ENCODE data around the gene MCM3AP.

MCM3AP gene

GRCh38 chr21:46285206-46285661 lies at the start of gene MCM3AP:
TSS of gene MCM3AP (minus strand) at chr21:46285611. CDS start at chr21:46285286, 325 bp downstream.
- peaks cover 26% of the 10 kb centered on the region for H3K9me3 Mint-ChIP-seq
- H3K36me3 Mint-ChIP-seq (ENCODE audit: low read depth): peaks cover 66% of the 10 kb centered on the region
- DNase-seq: no peak
- H3K4me1 Mint-ChIP-seq: peaks cover 60% of the 10 kb centered on the region
- peak within 1 kb of the TSS; percentile 92 for H3K4me3 Mint-ChIP-seq
- H3K27ac Mint-ChIP-seq: peak within 1 kb of the TSS; percentile 98
- no peak for TF ChIP-seq CTCF (IDR thresholded peaks at IDR 0.05)
- H3K27me3 Mint-ChIP-seq (ENCODE audit: low read depth, poor library complexity): no peaks in the 10 kb centered on the region

DNA sequence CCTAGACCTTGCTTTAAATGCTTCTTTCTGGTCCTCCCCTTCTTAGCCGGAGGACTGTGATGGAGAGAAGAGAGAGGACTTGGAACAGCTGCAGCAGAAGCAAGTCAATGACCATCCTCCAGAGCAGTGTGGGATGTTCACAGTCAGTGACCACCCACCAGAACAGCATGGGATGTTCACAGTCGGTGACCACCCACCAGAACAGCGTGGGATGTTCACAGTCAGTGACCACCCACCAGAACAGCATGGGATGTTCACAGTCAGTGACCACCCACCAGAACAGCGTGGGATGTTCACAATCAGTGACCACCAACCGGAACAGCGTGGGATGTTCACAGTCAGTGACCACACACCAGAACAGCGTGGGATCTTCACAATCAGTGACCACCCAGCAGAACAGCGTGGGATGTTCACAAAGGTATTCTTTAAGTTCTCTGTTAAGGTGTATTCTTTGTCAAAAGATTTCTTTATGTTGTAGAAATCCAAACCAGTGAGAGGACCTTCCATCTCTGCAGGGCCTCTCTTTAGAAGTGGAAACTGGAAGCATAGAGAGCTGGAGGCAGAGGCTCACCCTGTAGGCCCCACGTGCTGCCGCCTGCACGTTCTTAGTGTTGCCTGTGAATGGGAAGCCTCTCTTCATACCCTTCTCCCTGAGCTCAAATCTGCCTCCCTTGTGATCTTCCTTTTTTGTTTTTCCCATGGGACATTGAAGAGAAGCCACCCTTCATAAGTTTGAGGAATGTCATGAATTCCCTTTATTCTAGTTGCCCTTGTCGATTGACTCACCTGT lies 49.1 kb upstream of the MCM3AP start:
- Mint-ChIP-seq H3K4me1 (peaks cover 4% of the 10 kb centered on the region), H3K9me3 (no peaks in the 10 kb centered on the region), H3K36me3 (ENCODE audit: low read depth) (peaks cover 63% of the 10 kb centered on the region), H3K4me3 (no peak overlapping the region), H3K27me3 (ENCODE audit: low read depth, poor library complexity) (no peaks in the 10 kb centered on the region), H3K27ac (peak overlapping the region; percentile 5)
- TF ChIP-seq CTCF (IDR thresholded peaks at IDR 0.05): no peak
- no peak for DNase-seq

GRCh38 chr21:46329796-46330195 lies 44.4 kb upstream of the MCM3AP start:
- no peak for DNase-seq
- Mint-ChIP-seq H3K9me3 (no peaks in the 10 kb centered on the region), H3K27ac (no peak overlapping the region), H3K36me3 (ENCODE audit: low read depth) (peaks cover 52% of the 10 kb centered on the region), H3K4me3 (no peak overlapping the region), H3K4me1 (peaks cover 23% of the 10 kb centered on the region), H3K27me3 (ENCODE audit: low read depth, poor library complexity) (no peaks in the 10 kb centered on the region)
- no peak for TF ChIP-seq CTCF (IDR thresholded peaks at IDR 0.05)

DNA sequence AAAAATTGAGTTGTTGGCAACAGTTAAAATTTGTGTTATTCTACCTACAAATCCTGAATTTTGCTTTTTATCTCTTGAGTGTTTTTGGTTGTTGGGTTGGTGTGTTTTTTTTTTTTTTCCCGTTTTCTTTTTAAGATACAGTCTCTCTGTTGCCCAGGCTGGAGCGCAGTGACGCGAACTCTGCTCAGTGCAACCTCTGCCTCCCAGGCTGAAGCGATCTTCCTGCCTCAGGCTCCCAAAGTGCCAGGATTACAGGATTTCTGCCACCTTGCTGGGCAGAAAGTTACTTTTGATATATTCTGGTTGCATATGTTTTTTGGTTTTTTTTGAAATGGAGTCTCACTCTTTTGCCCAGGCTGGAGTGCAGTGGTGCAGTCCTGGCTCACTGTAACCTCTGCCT lies 42.7 kb upstream of the MCM3AP start:
- H3K4me3 Mint-ChIP-seq: no peak overlapping the region
- H3K27ac Mint-ChIP-seq: no peak overlapping the region
- H3K27me3 Mint-ChIP-seq (ENCODE audit: low read depth, poor library complexity): no peaks in the 10 kb centered on the region
- no peak for DNase-seq
- TF ChIP-seq CTCF (IDR thresholded peaks at IDR 0.05): no peak
- no peaks in the 10 kb centered on the region for H3K9me3 Mint-ChIP-seq
- peaks cover 51% of the 10 kb centered on the region for H3K36me3 Mint-ChIP-seq (ENCODE audit: low read depth)
- H3K4me1 Mint-ChIP-seq: peaks cover 23% of the 10 kb centered on the region

GRCh38 chr21:46327711-46328110 lies 42.3 kb upstream of the MCM3AP start:
- DNase-seq: no peak
- no peaks in the 10 kb centered on the region for H3K9me3 Mint-ChIP-seq
- H3K4me1 Mint-ChIP-seq: peaks cover 23% of the 10 kb centered on the region
- TF ChIP-seq CTCF (IDR thresholded peaks at IDR 0.05): no peak
- H3K27ac Mint-ChIP-seq: peak overlapping the region; percentile 42
- no peak overlapping the region for H3K4me3 Mint-ChIP-seq
- peaks cover 50% of the 10 kb centered on the region for H3K36me3 Mint-ChIP-seq (ENCODE audit: low read depth)
- no peaks in the 10 kb centered on the region for H3K27me3 Mint-ChIP-seq (ENCODE audit: low read depth, poor library complexity)

Data from nephron progenitor cell (in vitro differentiated cells).